HG03571 (cell line): ENCODE results near the gene SYTL3.

Source experiments
- ATAC-seq: cut with Tn5 transposase; IDR thresholded peaks from one replicate; pipeline ENCODE4 v1.9.1; 2021; ENCODE audit not compliant: unreplicated experiment

The SYTL3 gene

DNA sequence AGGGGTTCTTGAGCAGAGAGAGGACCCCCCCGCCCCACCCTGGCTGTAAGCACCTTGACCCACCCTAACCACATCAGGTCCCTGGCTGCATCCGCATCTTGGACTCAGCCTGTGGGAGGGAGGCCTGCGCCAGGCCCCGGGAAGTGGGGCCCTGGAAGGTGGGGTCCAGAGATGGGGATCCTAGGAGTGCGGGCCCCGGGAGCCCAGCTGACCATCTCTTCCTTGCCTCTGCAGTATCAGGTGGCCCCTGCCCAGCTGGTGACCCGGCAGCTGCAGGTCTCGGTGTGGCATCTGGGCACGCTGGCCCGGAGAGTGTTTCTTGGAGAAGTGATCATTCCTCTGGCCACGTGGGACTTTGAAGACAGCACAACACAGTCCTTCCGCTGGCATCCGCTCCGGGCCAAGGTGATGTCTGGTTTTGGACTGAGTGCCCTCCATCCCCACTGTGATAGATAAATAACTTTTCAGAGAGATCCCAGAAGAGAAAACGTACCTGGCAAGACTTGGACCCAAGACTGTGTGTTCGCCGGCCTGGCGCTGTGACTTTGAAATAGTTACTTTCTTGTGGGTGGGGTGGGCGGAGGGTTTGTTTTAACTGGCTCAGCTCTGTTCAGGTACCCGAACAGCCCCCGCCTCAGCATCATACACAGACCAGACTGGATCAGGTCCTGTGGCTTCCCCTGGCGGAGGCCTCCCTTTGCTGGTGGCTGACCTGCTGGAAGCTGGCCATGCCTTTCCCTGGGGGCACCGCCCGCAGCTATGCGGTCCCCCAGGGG is 107.3 kb downstream of the SYTL3 start:
- ATAC-seq, result no peak

DNA sequence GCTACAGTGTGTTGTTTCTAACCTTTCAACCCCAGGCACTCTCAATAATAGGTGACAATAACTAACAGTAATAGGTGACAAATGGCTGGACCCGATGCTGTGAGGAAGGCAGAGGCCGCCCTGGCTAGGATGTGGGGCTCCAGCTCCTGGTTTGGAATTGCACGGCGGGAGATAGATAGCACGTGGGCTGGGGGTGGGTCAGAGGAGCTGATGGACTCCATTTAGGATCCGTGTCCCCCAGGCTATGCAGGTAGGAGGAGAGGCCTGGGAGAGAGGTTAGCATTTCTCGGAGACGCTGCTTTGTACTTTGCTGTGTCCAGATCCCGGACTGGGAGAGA is 107.9 kb downstream of the SYTL3 start:
- ATAC-seq, result no peak

DNA sequence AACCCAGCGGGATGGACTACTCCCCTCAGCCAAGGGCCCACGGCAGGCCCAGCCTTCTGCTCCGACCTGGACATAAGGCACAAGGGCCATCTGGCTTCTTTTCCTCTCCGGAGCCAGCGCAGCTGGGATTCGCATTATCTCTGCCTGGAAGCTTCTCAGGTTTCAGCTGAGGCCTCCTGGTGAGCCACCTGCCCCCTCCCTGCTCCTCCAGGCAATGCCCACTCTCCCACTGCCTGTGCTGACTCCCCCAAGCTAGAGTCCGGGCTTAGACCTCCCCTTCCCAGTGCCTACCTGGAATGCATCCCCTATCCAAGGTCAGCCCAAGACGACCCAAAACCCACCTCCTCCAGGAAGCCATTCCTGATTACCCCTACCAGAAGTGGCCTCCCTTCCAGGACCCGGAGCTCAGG is 108.6 kb downstream of the SYTL3 start:
- ATAC-seq, result no peak

DNA sequence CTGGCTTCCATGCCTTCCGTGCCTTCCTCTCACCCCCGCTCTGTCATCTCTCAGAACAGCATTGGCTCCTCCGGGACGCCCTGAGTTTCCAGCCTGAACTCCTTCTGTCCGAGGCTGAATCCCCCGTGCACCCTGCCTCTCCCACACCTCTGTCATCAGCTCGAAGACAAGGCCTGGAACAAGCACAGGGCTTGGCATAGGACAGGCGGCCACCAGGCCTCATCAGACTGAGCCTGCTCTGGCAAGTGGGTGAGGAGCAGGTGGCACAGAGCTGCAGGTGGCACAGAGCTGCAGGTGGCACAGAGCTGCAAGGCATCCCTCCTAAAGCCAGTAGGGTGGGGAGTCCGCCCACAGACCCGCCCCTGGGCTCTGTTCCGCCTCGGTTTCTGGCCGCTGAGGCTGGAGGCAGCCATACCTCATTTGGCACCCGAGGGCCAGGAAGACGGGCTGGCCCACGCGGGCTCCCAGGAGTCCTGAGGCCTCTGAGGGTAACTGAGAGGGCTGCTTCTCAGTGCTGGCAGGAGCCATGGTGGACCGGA is 109.2 kb downstream of the SYTL3 start:
- ATAC-seq, result no peak

DNA sequence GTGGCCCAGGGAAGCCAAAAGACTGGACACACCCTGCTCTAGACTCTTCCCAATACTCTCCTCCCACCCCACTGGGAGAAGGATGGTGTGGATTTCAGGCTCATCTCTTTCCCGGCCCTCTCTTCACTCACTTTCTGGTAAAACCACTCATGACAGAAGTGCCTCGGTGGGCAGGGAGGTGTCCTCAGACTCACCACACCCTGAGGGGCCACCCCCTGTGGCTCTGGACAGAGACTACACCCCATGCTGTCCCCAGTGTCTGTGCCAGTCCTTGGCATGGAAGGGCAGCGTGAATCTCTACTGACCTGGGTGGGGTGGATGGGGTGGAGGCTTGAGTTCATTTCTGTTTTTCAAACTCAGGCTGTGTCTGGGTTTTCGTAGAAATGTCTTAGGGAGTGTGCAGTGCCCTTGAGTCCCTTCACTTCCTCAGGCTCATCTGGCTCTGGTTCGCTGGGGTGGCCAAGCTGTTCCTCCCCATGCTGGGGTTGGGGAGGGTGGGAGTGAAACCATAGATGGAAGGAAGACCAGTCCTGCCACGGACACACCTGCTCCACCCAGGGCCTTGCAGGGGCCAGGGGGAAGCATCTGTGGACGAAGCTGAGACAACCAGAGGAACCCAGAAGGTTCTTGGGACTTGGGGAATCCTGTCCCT is 110.2 kb downstream of the SYTL3 start:
- ATAC-seq, result no peak

DNA sequence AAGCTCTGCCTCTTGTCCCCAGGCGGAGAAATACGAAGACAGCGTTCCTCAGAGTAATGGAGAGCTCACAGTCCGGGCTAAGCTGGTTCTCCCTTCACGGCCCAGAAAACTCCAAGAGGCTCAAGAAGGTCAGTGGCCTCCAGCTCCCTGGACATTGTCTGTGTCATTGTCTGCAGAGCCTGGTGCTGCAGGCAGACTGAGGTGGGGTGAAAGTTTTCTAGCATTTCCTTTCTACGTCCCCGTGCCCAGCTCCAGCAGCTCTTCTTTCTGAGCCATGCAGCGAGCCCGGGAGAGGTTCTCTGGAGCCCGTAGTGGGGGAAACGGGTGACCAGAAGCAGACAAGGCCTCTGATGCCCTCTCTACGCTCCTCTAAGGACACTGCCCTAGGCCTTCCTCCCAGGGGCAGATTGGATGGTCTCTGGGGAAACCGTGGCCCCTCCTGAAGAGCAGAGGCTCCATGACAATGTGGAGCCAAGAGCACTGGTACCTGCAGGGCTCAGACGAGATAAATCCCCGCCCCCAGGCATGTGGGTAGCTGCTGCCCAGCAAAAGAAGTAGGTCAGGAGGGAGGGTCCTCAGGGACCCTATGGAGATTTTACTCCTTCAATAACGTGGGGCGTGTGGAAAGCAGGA is 110.9 kb downstream of the SYTL3 start:
- ATAC-seq, result no peak

DNA sequence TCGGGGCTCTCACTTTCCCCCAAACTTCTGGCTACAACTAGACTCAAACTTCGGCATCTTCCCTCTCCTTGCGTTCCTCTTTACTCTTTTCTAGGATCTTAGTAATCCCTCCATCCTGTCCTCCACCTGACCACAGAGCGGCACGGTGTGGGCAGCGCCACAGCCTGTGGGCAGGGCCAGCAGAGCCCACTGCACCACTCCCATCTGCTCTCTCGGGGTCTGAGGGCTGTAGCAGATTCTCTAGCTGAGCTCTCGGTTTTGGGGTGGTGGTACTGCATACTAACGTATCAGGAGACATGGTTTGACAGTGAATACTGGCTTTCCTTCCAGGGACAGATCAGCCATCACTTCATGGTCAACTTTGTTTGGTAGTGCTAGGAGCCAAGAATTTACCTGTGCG is 111.9 kb downstream of the SYTL3 start:
- ATAC-seq, result no peak

DNA sequence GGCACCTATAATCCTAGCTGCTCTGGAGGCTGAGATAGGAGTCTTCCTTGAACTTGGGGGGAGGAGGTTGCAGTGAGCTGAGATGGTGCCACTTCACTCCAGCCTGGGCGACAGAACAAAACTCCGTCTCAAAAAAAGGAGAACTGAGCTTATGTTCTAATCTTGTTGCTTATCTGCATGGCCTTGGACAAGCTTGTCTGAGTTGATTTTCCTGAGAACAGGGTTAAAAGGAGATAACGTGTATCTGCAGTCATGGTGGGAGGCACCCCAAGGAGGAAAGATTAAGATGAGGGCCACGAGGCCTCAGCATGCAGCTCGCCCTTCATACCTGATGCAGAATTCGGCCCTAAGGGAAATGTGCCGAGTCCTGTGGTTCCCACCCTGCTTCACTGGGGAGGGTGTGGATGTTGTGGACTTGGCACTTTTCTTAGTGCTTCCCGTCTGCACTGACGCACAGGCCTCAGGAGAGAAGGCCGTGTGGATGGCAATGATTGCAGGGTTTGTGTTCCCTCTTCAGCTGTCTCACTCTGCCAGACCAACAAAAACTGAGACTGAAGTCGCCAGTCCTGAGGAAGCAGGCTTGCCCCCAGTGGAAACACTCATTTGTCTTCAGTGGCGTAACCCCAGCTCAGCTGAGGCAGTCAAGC is 113.1 kb downstream of the SYTL3 start:
- no peak for ATAC-seq

DNA sequence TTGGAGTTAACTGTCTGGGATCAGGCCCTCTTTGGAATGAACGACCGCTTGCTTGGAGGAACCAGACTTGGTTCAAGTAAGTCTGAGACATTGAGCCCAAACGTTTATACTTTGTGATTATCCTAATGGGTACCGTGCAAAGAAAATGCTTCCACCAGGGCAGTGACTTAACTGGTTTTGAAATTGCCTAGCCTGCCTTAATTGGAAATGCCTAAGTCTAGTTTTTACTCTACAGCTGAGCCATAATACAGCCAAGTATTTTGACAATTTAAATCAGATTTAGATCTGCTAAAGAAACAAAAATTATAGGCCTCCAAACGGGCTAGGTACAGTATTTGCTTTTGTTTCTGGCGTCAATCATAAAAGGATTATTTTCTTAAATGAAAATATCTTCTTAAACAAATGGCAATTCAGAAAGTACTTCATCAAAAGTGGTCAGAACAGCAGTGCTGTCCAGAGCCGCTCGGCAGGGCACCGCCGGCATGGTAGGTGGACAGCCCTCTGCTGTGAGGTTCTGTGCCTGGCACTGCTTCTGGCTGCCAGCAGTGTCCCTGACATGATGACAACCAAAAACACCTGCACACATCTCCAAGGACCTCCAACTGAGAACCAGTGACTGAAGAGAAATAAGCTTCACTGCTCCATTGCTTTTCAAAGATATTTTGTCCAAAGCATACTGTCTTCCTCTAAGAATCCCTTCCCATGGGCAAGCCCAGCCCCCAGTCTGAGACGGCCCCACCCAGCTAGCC is 113.8 kb downstream of the SYTL3 start:
- no peak for ATAC-seq

DNA sequence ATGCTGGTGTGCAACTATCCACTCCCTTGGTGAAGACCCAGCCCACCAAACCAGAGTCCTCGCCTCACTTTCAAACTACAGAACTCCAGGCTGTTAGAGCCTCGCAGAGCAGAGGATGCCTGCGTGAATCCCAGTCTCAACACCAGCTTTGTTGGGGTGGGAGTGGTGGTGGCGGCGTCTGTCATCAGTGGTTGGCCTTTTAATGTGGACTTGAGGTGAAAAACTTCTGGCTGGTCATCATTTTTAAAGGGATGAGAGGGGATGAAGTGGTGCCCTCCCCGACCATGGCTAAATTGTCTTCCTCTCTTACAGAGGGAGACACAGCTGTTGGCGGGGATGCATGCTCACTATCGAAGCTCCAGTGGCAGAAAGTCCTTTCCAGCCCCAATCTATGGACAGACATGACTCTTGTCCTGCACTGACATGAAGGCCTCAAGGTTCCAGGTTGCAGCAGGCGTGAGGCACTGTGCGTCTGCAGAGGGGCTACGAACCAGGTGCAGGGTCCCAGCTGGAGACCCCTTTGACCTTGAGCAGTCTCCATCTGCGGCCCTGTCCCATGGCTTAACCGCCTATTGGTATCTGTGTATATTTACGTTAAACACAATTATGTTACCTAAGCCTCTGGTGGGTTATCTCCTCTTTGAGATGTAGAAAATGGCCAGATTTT is 114.5 kb downstream of the SYTL3 start:
- ATAC-seq, result no peak

DNA sequence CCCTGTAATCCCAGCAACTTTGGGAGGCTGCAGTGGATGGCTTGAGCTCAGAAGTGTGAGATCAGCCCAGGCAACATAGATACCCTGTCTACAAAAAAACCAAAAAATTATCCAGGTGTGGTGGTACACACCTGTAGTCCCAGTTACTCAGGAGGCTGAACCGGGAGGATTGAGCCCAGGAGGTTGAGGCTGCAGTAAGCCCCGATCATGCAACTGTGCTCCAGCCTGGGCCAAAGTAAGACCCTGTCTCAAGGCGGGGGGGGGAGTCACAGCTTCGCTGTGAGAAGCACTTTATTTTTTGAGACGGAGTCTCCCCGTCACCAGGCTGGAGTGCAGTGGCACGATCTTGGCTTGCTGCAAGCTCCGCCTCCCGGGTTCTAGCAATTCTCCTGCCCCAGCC is 115.1 kb downstream of the SYTL3 start:
- no peak for ATAC-seq

DNA sequence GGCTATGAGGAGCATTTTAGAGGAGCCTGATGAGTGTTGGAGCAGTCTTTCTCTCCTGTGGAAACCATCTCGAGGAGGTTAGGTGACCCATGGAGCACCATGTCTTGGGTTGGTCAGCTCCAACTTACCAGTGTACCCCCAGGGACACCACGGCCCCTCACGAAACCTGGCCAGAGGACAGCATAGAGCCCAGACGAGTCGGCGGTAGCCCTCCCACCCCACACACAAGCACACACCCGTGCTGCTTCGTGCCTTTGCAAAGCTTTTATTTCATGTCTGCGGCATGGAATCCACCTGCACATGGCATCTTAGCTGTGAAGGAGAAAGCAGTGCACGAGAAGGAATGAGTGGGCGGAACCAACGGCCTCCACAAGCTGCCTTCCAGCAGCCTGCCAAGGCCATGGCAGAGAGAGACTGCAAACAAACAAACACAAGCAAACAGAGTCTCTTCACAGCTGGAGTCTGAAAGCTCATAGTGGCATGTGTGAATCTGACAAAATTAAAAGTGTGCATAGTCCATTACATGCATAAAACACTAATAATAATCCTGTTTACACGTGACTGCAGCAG is 115.7 kb downstream of the SYTL3 start:
- no peak for ATAC-seq

DNA sequence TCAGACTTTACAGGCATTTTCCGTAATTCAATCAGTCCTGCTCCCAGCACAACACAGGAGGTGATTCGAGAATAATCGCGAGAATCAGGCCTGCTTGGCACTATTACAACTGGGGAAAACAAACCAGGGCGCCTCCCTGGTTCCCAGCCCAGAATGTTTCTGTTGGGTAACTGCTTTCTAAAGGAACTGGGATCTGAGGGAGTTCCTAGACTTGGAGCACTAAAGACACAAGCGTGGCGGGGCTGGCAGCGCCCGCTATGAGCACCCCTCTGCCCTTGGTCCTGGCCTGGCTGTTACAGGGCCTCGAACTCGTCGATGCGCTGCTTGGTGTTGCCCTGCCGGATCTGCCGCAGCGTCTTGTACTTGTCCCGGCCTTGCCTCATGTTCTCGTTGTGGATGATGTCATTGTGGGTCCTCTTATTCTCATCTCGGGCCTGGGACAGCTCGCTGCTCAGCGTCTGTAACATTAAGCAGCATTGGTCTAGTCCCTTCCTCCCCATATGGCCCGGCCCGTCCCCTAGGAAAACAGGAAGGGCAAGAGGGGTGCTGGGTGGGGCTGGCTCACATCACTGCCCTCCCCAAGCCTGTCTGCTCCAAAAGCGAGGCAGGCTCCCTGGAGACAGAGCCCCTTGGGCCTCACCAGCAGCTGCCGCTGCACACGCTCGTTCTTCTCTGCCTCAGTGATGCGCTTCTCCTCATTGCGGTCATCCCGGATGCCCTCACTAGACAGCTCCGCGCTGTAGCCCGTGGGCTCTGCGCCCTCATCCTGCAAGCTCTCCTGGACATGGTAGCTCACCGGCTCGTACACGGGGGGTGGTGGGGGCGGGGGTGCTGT is 117.0 kb downstream of the SYTL3 start:
- no peak for ATAC-seq

DNA sequence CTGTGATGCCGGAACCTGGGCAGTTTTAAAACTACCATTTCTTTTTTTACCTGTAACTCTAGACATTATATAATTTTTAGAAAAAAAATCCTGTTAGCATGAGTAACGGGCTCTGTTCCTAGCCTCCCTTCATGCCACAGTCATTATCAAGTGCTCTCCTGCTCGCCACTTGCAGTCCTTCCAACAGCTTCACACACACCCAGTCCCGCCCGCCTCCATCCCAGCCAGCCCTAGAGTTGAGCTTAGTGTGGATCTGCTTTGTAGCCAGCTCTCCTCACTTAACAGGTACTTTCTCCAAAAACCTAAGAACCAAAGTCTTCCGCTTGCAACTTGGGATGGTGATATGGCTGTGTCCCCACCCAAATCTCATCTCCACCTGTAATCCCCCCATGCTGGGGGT is 117.9 kb downstream of the SYTL3 start:
- ATAC-seq, result no peak

DNA sequence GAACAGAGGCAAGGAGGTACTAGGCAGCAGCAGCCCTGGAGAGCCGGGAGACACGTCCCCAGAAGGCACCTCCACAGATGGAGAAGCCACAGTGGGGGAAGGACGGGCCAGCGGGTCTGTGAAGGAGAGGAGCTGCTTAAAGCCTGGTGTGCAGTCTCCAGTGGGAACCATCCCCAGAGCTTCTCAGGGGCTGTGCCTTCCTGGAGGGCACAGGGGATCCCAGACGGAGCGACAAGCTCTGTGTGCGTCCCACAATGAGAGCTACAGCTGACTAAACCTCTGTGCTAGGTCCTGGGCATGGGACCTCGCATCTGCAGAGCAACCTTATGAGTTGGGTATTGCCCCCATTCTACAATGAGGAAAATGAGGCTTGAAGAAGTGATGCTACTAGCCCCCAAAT is 118.6 kb downstream of the SYTL3 start:
- ATAC-seq, result no peak

DNA sequence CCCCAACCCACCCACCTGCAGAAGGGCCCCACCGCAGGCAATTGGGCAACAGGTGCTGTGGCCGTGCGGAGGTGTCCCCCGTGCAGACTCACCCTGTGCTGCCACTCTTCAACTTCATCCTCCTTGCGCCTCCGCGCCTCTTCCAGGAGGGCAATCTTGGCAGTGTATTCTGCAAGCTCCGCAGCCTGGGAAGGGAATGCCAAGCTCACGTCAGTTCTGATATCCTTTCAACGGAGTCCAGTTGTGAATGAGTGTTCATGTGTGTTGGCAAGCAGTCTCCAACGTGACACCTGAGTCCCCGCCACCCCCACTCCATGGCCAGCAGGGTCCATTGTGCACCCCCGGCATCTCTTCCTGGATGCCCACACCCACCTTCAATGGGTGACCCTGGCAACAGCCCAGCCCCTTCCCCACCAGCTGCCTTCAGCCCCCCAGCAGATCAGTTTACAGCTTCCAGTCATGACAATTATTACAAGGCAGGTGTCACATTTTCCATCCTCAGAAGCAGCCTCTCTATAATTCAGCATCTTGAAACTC is 119.4 kb downstream of the SYTL3 start:
- ATAC-seq, result no peak

DNA sequence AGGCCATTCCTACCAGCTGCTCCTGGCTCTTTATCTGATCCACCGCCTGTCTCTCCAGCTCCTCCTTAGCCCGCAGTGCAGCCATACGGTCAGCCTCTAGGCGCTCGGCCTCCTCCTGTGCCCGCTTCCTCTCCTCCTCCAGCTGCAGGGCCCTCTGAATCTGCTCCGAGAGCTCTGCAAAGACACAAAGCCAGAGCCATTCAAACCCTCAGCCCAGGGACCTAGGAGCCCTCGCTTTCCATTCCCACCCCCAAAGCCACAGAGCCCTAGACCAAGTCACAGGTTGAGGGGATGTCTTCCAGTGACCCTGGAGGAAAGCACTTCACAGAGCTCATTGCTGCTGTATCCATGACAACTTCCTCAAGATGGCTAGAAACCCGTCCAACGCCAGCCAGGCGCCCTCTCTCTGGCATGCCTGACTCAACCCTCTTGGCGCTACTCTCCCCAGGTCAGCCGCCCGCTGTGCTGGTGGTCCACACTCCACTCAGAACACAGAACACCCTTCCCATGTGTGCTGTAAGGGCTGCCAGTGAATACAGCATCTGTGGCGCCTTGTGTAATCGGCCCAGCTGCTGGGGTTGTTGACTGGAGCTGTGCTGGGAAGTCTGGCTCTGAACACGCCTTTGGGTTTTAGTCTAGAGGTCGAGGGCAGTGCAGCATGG is 120.0 kb downstream of the SYTL3 start:
- no peak for ATAC-seq

DNA sequence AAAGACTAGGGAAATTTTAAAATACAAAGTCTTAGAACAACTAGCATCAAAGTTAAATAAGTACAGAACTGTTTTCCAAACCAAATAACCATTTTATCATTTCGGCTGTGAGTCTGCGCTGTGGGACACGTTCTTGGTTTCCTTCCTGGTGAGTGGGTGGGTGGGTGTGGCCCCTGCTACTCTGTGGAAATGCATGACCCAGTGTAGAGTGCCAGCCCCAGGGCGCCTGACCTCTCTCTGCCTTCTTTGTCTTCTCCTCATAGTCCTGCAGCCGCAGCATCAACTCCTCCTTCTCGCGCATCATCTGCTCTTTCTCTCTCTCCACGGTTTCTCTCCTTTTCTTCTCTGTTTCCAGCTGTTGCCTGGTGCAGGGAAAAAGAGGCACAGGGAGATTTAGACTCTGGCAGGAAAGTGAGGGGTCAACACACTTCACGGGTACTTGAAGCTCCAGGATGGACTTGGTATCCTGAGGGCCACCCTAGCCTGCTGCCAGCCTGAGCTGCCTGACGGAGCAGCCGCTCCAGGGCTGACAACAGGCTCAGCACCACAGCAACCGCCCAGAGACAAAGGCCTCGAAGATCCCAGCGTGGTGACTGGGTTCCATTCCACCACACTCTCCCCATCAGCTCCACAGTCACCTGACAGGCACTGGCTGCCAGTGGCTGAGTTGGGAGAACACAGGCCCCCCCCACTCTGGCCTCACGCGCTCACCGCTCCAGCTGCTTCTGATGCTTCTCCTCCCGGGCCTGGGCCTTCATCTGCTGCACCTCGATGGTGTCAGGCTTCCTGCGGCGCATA is 120.9 kb downstream of the SYTL3 start:
- ATAC-seq, result no peak
